AG09319 (cell line): ENCODE measurements around the gene B3GALT4.

Experiments
- DNase-seq: peaks from one replicate; pipeline ENCODE4 v3.0.0-alpha.2; 2010; ENCODE audit warnings: low read depth; ENCODE audit errors: extremely low read depth
- CTCF ChIP-seq: IDR thresholded peaks from 2 replicates; pipeline ENCODE4 v1.5.1; 2011; ENCODE audit warnings: low read depth, mild to moderate bottlenecking, inconsistent platforms, low read length, moderate library complexity

Gene B3GALT4

GRCh38 chr6:33318426-33319073 is 41.6 kb downstream of the B3GALT4 start:
- no peak for DNase-seq
- no peak for TF ChIP-seq CTCF

DNA sequence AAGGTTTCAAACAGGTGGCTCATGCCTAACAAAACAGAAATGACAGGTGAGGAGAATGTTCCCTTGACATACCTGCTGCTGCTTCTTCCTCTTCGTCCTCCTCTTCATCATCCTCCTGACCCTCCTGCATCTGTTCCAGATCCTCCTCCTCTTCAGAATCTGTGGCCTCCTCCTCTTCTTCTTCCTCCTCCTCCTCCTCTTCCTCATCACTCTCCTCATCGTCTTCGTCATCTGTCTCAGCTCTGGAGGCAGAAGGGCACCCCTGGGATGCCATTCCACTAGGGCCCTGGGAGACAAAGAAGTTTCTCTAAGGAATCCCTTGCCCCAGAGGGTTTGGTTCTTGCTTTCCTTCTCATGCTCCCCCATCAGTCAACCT is 43.0 kb downstream of the B3GALT4 start:
- no peak for DNase-seq
- TF ChIP-seq CTCF = no peak

DNA sequence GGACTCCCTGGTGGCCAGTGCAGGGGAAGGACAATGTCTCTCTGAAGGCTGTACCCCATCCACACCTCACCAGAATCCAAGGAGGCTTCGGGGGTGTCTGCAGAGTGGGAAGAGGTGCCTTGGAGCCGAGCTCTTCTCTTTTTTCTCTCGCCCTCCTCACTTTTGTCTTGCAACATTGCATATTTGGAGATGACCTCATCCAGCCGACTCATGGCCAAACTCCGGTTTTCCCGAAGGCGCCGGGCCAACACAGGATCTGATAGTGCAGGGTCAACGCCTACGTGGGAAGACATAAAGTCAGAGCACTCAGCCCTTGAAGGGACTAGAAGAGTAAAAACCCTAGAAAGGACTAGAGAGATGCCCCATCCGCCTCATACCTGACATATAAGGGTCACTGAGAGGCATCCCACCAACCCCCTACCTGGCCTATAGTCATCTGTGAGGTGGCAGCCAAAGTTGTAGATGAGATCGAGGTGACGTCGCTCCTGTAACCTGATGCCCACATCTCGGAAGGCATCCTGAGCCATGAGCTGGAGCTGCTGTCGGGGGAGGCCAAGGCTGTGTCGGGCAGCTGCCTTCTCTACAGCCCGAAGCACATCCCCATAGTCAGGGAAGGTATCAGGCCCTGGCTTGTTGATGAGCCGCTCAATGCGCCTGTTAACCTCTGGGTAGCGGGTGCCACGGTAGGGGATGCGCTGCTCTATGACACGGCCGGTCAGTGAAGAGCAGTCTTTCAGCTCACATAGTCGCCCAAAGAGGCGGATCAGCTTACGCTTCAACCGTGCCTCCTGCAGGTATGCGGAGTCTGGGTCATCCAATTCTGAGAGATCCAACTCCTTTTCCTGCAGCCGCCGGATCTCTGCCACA is 43.6 kb downstream of the B3GALT4 start:
- TF ChIP-seq CTCF = no peak
- no peak for DNase-seq

- no peak for DNase-seq
- TF ChIP-seq CTCF = no peak
These were observed 44.3 kb downstream of the B3GALT4 start for GRCh38 chr6:33321227-33321626.

GRCh38 chr6:33323623-33323948 is 46.7 kb downstream of the B3GALT4 start:
- no peak for TF ChIP-seq CTCF
- no peak for DNase-seq

GRCh38 chr6:33324125-33324524 is 47.2 kb downstream of the B3GALT4 start:
- no peak for TF ChIP-seq CTCF
- no peak for DNase-seq
